Fibroblast of pulmonary artery (primary cell): ENCODE measurements around the gene FLVCR2.
"Not testable (repeated sequence)": the region's sequence is repeated elsewhere in the genome, so short reads cannot be mapped to it uniquely, and the experiment has no call there.

Experiments
- DNase-seq: peaks from one replicate; pipeline ENCODE4 v3.0.0-alpha.2; 2010; ENCODE audit warnings: low read depth
- H3K4me3 ChIP-seq: replicated peaks from 2 replicates; pipeline ENCODE4 v1.5.1; 2011; ENCODE audit warnings: low read depth, mild to moderate bottlenecking, control low read depth, low read length, moderate library complexity
- CTCF ChIP-seq: IDR thresholded peaks from 2 replicates; pipeline ENCODE4 v1.5.1; 2011; ENCODE audit warnings: mild to moderate bottlenecking, control low read depth, low read length, inconsistent platforms; ENCODE audit errors: missing control alignments

Gene FLVCR2

DNA sequence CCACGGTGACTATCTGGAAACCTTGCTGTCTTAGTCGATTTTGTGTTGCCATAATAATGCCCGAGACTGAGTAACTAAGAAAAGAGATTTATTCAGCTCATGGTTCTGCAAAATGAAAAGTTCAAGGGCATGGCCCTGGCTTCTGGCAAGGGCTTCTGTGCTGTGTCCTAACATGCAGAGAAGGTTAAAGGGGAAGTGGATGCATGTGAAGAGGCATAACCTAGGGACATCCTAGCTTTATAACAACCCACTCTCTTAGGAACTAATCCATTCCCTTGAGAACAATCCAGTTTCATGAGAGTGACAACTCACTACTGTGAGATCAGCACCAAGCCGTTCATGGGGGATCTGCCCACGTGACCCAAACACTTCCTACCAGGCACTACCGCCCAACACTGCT is 11.5 kb downstream of the FLVCR2 start:
- TF ChIP-seq CTCF, result no peak
- no peak overlapping the region for H3K4me3 ChIP-seq
- no peak for DNase-seq

DNA sequence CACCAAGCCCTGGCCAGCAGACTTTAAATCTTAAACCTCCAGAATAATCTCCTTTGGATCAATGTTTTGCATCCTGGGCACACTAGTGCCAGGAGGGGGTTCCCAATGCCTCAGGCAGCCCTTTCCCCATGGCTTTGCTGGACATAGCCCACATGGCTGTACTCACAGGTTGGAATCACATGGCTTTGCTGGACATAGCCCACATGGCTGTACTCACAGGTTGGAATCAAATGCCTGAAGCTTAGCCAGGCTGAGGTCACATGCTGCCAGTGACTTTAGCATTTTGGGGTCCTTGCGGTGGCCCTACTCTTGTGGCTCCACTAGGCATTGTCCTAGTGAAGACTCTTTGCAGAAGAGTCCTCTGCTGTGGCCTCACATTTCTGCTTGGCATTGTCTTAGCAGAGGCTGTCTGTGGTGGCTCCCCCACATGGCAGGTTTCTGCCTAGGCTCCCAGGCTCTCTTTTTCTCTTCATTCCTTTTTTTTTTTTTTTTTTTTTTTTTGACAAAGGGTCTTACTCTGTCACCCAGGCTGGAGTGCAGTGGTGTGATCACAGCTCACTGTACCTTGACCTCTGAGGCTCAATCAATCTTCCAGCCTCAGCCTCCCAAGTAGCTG is 13.0 kb downstream of the FLVCR2 start:
- DNase-seq, result no peak
- TF ChIP-seq CTCF, result no peak
- H3K4me3 ChIP-seq, result no peak overlapping the region

- no peak overlapping the region for H3K4me3 ChIP-seq
- TF ChIP-seq CTCF, result no peak
- no peak for DNase-seq
Observed at GRCh38 chr14:75591987-75592575, 13.7 kb downstream of the FLVCR2 start.

DNA sequence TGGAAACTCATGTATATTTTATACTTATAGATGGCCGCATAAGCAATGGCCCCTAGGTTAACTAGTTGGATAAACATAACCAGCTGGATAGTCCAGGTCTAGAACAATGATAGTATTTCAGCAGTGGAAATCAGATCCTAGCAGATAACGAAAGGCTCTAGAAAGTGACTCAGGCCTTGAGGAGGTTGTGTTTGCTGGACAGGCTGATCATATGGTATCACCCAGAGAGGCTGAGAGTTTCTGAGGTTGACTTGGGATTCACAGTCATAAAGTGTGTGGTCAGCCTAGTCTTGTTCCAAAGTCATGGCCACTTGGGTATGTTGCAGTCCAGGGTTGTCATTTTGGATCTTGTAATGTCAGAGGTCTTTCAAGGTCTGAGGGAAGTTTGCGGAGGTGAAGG is 16.8 kb downstream of the FLVCR2 start:
- TF ChIP-seq CTCF, result no peak
- no peak for DNase-seq

DNA sequence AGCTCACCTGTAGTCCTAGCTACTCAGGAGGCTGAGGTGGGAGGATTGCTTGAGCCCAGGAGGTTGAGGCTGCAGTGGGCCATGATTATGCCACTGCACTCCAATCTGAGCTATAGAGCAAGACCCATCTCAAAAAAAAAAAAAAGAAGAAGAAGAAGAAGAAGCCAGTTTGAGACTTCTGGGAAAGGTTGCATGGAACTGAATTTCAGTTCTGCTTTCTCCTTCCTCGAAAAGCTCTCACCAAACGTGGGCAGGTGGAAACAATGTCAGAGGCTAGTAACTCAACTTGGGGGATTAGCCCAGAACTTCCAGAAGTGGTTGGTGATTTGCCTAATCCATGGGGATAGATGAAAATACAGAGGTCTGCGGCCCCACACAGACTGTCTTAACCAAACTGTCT is 18.7 kb downstream of the FLVCR2 start:
- TF ChIP-seq CTCF, result no peak
- DNase-seq, result no peak
- H3K4me3 ChIP-seq, result no peak overlapping the region

More for the DNA sequence above, 16.8 kb downstream of the FLVCR2 start:
- H3K4me3 ChIP-seq, result no peak overlapping the region

DNA sequence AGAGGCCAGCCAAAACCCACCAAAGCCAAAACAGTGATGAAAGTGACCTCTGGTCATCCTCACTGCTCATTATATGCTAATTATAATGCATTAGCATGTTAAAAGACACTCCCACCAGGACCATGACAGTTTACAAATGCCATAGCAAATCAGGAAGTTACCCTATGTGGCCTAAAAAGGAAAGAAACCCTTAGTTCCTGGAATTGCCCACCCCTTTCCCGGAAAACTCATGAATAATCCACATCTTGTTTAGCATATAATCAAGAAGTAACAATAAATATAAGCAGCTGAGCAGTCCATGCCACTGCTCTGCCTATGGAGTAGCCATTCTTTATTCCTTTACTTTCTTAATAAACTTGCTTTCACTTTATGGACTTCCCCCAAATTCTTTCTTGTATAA is 21.7 kb downstream of the FLVCR2 start:
- DNase-seq, H3K4me3 ChIP-seq: not testable (repeated sequence)

GRCh38 chr14:75601061-75601460 is 22.6 kb downstream of the FLVCR2 start:
- H3K4me3 ChIP-seq, DNase-seq: not testable (repeated sequence)

DNA sequence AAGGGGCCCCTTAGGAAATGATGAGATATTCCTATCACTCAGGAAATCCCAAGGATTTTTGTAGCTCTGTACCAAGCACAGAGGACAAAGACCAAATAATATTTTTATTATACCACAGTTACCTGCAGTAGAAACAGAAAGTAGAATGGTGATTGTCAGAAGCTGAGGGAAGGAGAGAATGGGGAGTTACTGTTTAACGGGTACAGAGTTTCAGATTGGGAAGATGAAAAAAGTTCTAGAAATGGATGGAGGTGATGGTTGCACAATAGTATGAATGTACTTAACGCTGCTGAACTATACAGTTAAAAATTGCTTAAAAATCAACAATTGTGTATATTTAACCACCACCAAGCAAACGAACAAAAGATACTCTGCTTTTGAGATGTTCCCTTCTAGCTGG is 24.1 kb downstream of the FLVCR2 start:
- no peak for TF ChIP-seq CTCF
- no peak overlapping the region for H3K4me3 ChIP-seq
- DNase-seq, result no peak
